Vagina (tissue), 2 donors: ENCODE measurements around the gene ASB5.

Source experiments
- POLR2A ChIP-seq, 2 donors: fragments of 450-650 bp; IDR thresholded peaks; one replicate each; pipeline ENCODE4 v1.6.1; 2017; ENCODE audit warnings: antibody characterized with exemption in 2 of 2, mild to moderate bottlenecking in 2 of 2, moderate library complexity in 2 of 2
- POLR2AphosphoS5 ChIP-seq, 2 donors: sonication (generic); formaldehyde crosslinking; IDR thresholded peaks; one replicate each; pipeline ENCODE4 v1.9.0; 2017; ENCODE audit warnings: antibody characterized with exemption in 2 of 2, mild to moderate bottlenecking in 2 of 2, low read depth in 1 of 2; ENCODE audit not compliant: insufficient read depth in 1 of 2
- TF ChIP-seq, protein P1 (sequence below), 3 experiments: fragments of 450-650 bp in 2 of 3; fragments of 200-600 bp in 1 of 3; sonication (generic) in 1 of 3; IDR thresholded peaks; one replicate each; pipeline ENCODE4 v1.5.1; 2017 to 2019; ENCODE audit warnings: antibody characterized with exemption in 3 of 3, mild to moderate bottlenecking in 2 of 3, moderate library complexity in 2 of 3

DNA sequence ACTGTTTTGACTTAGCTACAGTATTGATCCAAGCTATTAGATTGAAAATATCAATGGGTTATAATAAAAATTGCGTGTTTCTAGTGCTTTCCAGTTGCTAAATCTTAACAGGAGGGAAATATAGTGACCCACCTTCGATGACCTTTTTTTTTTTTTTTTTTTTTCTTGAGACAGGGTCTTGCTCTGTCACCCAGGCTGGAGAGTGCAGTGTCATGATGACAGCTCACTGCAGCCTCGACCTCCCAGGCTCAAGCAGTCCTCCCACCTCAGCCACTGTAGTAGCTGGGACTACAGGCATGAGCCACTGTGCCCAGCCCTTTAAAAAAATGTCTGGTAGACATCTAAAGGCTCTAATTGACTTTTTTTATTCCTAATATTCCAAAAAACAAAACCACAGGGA is 3.8 kb upstream of the ASB5 start:
- TF ChIP-seq, protein P1, sequence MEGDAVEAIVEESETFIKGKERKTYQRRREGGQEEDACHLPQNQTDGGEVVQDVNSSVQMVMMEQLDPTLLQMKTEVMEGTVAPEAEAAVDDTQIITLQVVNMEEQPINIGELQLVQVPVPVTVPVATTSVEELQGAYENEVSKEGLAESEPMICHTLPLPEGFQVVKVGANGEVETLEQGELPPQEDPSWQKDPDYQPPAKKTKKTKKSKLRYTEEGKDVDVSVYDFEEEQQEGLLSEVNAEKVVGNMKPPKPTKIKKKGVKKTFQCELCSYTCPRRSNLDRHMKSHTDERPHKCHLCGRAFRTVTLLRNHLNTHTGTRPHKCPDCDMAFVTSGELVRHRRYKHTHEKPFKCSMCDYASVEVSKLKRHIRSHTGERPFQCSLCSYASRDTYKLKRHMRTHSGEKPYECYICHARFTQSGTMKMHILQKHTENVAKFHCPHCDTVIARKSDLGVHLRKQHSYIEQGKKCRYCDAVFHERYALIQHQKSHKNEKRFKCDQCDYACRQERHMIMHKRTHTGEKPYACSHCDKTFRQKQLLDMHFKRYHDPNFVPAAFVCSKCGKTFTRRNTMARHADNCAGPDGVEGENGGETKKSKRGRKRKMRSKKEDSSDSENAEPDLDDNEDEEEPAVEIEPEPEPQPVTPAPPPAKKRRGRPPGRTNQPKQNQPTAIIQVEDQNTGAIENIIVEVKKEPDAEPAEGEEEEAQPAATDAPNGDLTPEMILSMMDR (IDR thresholded peaks at IDR 0.05) = no peak
- TF ChIP-seq POLR2AphosphoS5 (IDR thresholded peaks at IDR 0.05; ENCODE audit: insufficient read depth in 1 of 2, low read depth in 1 of 2) (no peak), POLR2A (IDR thresholded peaks at IDR 0.05) (no peak)
